ENCODE measurements around the gene PLA2R1.

DNA sequence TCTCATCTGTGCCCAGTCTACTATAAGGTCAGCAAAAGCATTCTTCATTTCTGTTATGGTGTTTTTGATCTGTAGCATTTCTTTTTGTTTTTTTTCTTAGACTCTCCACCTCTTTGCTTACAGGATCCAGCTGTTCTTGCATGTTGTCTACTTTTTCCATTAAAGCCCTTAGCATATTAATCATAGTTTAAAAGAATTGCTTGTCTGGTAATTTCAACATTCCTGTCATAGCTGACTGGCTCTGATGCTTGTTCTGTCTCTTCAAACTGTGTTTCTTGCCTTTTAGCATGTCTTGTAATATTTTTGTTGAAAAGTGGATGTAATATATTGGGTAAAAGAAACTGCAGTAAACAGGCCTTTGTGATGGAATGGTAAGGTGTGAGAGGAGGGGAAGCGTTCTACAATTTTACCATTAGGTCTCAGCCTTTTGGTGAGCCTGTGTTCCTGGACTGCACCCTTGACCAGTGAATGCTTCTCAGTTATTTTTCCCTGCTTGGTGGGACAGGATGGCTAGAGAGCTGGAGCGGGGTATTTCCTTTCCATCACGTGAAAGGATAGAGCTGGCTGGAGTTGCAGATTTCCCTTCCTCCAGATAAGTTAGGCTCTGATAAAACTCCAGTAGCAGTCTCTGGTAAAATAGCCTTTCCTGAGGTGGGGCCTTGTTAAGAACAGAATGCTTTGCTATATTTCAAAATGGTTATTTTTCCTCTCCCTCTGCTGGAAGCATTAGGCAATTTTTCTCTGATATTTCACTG lies 65.4 kb downstream of the PLA2R1 start:
- TF ChIP-seq, protein P1, sequence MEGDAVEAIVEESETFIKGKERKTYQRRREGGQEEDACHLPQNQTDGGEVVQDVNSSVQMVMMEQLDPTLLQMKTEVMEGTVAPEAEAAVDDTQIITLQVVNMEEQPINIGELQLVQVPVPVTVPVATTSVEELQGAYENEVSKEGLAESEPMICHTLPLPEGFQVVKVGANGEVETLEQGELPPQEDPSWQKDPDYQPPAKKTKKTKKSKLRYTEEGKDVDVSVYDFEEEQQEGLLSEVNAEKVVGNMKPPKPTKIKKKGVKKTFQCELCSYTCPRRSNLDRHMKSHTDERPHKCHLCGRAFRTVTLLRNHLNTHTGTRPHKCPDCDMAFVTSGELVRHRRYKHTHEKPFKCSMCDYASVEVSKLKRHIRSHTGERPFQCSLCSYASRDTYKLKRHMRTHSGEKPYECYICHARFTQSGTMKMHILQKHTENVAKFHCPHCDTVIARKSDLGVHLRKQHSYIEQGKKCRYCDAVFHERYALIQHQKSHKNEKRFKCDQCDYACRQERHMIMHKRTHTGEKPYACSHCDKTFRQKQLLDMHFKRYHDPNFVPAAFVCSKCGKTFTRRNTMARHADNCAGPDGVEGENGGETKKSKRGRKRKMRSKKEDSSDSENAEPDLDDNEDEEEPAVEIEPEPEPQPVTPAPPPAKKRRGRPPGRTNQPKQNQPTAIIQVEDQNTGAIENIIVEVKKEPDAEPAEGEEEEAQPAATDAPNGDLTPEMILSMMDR (IDR thresholded peaks at IDR 0.05): no peak
- no peak for TF ChIP-seq POLR2A (IDR thresholded peaks at IDR 0.05)
- TF ChIP-seq POLR2AphosphoS5 (IDR thresholded peaks at IDR 0.05): no peak
- TF ChIP-seq EP300 (IDR thresholded peaks at IDR 0.05): no peak
